DMS114 treated with DMSO at 0.1 percent for 48 hours (cell line): ENCODE results near the gene SLC23A3.
A peak's percentile ranks its signal among the peaks of the same experiment; 100 is the strongest.

Source experiments
- DNase-seq: peaks from one replicate; lab custom pipeline; 2025; ENCODE audit not compliant: unreplicated experiment; lab: John Stamatoyannopoulos, UW

The SLC23A3 gene

GRCh38 chr2:219169930-219170654 is at the start of gene SLC23A3:
SLC23A3 (minus strand) TSS chr2:219170029; CDS start chr2:219169984, 45 bp downstream.
- no peak for DNase-seq

GRCh38 chr2:219218732-219219701 is 49.2 kb upstream of the SLC23A3 start, which contains the start of gene ABCB6:
ABCB6 (minus strand) TSS chr2:219218958; CDS start chr2:219218673, 285 bp downstream.
- peak; percentile 76 for DNase-seq

- DNase-seq, result peak; percentile 41
Measured at GRCh38 chr2:219218217-219218731, 48.4 kb upstream of the SLC23A3 start.

- no peak for DNase-seq
Measured at GRCh38 chr2:219216535-219216915, 46.7 kb upstream of the SLC23A3 start.

GRCh38 chr2:219215871-219216534 is 46.2 kb upstream of the SLC23A3 start:
- DNase-seq, result no peak

- DNase-seq, result no peak
Measured at GRCh38 chr2:219214786-219215185, 45.0 kb upstream of the SLC23A3 start.

GRCh38 chr2:219214141-219214540 is 44.3 kb upstream of the SLC23A3 start:
- no peak for DNase-seq

- no peak for DNase-seq
Measured at GRCh38 chr2:219213486-219214071, 43.8 kb upstream of the SLC23A3 start.

GRCh38 chr2:219213026-219213415 is 43.2 kb upstream of the SLC23A3 start:
- DNase-seq, result no peak

GRCh38 chr2:219210886-219211362 is 41.1 kb upstream of the SLC23A3 start:
- no peak for DNase-seq

- DNase-seq, result no peak
Measured at GRCh38 chr2:219210196-219210885, 40.5 kb upstream of the SLC23A3 start.

GRCh38 chr2:219209236-219210195 is 39.7 kb upstream of the SLC23A3 start:
- DNase-seq, result no peak

- no peak for DNase-seq
Measured at GRCh38 chr2:219207884-219208740, 38.3 kb upstream of the SLC23A3 start.

- DNase-seq, result no peak
Measured at GRCh38 chr2:219207134-219207883, 37.5 kb upstream of the SLC23A3 start.

- DNase-seq, result peak; percentile 82
Measured at GRCh38 chr2:219206328-219207133, 36.7 kb upstream of the SLC23A3 start, which contains the start of gene ZFAND2B. ZFAND2B (plus strand) TSS chr2:219206782; CDS start chr2:219206988, 206 bp downstream.

GRCh38 chr2:219205981-219206327 is 36.1 kb upstream of the SLC23A3 start:
- DNase-seq, result no peak
